ENCODE data around the gene KIAA1671.

DNA sequence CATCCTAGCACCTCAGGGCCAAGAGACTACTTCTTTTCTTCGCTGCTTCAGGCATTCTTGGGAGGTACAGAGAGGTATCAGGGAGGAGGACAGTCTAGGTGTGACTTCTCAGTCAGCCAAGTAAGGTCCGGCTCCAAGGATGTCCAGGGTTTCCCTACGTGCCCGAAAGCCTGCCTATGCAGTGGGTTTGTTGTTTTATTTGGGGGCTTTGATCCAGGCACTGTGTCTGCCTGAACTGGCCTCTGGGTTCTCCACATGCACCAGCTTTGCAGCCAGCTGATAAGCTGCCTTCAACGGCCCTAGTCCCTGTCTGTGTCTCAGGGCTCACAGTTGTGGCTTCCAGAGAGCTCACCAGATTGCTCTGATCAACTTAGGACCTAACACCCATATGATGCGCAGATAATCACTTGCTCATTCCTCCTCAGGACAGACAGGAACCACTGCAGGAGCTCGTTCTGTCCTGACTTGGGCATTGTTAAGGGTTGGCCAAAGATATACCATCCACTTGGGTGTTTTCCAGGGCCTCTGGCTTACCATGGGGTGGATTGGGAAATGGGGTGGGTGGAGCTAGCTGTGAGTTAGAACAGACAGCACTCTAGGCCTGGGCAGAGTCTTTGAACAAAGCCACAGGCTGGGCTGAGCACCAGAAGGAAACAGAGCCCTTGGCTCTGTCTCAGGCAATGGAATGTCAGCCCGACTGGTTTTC, 201.6 kb downstream of the KIAA1671 start:
- TF ChIP-seq, protein P1, sequence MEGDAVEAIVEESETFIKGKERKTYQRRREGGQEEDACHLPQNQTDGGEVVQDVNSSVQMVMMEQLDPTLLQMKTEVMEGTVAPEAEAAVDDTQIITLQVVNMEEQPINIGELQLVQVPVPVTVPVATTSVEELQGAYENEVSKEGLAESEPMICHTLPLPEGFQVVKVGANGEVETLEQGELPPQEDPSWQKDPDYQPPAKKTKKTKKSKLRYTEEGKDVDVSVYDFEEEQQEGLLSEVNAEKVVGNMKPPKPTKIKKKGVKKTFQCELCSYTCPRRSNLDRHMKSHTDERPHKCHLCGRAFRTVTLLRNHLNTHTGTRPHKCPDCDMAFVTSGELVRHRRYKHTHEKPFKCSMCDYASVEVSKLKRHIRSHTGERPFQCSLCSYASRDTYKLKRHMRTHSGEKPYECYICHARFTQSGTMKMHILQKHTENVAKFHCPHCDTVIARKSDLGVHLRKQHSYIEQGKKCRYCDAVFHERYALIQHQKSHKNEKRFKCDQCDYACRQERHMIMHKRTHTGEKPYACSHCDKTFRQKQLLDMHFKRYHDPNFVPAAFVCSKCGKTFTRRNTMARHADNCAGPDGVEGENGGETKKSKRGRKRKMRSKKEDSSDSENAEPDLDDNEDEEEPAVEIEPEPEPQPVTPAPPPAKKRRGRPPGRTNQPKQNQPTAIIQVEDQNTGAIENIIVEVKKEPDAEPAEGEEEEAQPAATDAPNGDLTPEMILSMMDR (IDR thresholded peaks at IDR 0.05 in 4 of 5, conservative IDR thresholded peaks at IDR 0.05 in 1 of 5), result no peak
- peak; percentile 35 to 73 for TF ChIP-seq POLR2A (IDR thresholded peaks at IDR 0.05)
